Mesendoderm (in vitro differentiated cells): ENCODE measurements around the gene MPC1.
A peak's percentile ranks its signal among the peaks of the same experiment; 100 is the strongest.

ENCODE experiments used
- DNase-seq: peaks from one replicate; pipeline ENCODE4 v3.0.0; 2013
- H2AK5ac ChIP-seq: 2 replicates; pipeline ENCODE4 v1.6.1; 2013; ENCODE audit warnings: low read length, inconsistent platforms
- H2BK120ac ChIP-seq: 2 replicates; pipeline ENCODE4 v1.6.1; 2013; ENCODE audit warnings: low read depth, mild to moderate bottlenecking, low read length, moderate library complexity, mixed read lengths
- H2BK15ac ChIP-seq: replicated peaks from 2 replicates; pipeline ENCODE4 v1.6.1; 2013; ENCODE audit warnings: low read depth, mild to moderate bottlenecking, moderate library complexity
- H2BK5ac ChIP-seq: 2 replicates; pipeline ENCODE4 v1.6.1; 2013; ENCODE audit warnings: low read length, inconsistent platforms
- H3K18ac ChIP-seq: 2 replicates; pipeline ENCODE4 v1.6.1; 2013; ENCODE audit warnings: mild to moderate bottlenecking, low read length, mixed read lengths
- H3K23ac ChIP-seq: one replicate; pipeline ENCODE4 v1.6.1; 2013; ENCODE audit warnings: low read length
- H3K27ac ChIP-seq: 2 replicates; pipeline ENCODE4 v1.5.1; 2013; ENCODE audit warnings: low read depth, mild to moderate bottlenecking, inconsistent platforms, low read length, moderate library complexity
- H3K27me3 ChIP-seq: 2 replicates; pipeline ENCODE4 v1.6.1; 2013; ENCODE audit warnings: low read length, control low read depth, mild to moderate bottlenecking, inconsistent platforms; ENCODE audit not compliant: insufficient read depth, poor library complexity
- H3K36me3 ChIP-seq: 2 replicates; pipeline ENCODE4 v1.6.1; 2013; ENCODE audit warnings: low read length, inconsistent platforms; ENCODE audit not compliant: control insufficient read depth, insufficient read depth
- H3K4ac ChIP-seq: one replicate; pipeline ENCODE4 v1.6.1; 2013; ENCODE audit warnings: low read depth, mild to moderate bottlenecking, low read length, moderate library complexity
- H3K4me1 ChIP-seq: 2 replicates; pipeline ENCODE4 v1.6.1; 2013; ENCODE audit warnings: low read depth, low read length, inconsistent platforms; ENCODE audit not compliant: control insufficient read depth
- H3K4me2 ChIP-seq: 2 replicates; pipeline ENCODE4 v1.6.1; 2013; ENCODE audit warnings: low read length
- H3K4me3 ChIP-seq: 2 replicates; pipeline ENCODE4 v1.5.1; 2013; ENCODE audit warnings: mild to moderate bottlenecking, low read length
- H3K56ac ChIP-seq: one replicate; pipeline ENCODE4 v1.6.1; 2013; ENCODE audit warnings: low read length
- H3K79me1 ChIP-seq: 2 replicates; pipeline ENCODE4 v1.6.1; 2013; ENCODE audit warnings: low read length, inconsistent platforms
- H3K79me2 ChIP-seq: 2 replicates; pipeline ENCODE4 v1.6.1; 2013; ENCODE audit warnings: mild to moderate bottlenecking, low read length; ENCODE audit not compliant: control insufficient read depth, insufficient read depth
- H3K9ac ChIP-seq: 2 replicates; pipeline ENCODE4 v1.6.1; 2013; ENCODE audit warnings: low read length, inconsistent platforms
- H4K5ac ChIP-seq: one replicate; pipeline ENCODE4 v1.6.1; 2013; ENCODE audit warnings: low read length
- H4K8ac ChIP-seq: one replicate; pipeline ENCODE4 v1.6.1; 2013; ENCODE audit warnings: low read depth, mild to moderate bottlenecking, control low read depth, low read length, moderate library complexity
- WGBS: extraction: QIAGEN DNeasy Blood & Tissue Kit; methylation state at CpG from one replicate; pipeline ENCODE4 v1.1.7; 2013; ENCODE audit warnings: low lambda C conversion rate, missing lambda C conversion rate; ENCODE audit not compliant: insufficient coverage; ENCODE audit errors: extremely low coverage; 5-methylcytosine and 5-hydroxymethylcytosine counted together

MPC1 gene

GRCh38 chr6:166379103-166379586, 3.6 kb downstream of the MPC1 start:
- Histone ChIP-seq H3K27me3 (no peaks in the 10 kb centered on the region), H3K56ac (no peak overlapping the region), H4K5ac (no peak overlapping the region), H2BK5ac (no peak overlapping the region), H2BK120ac (no peak overlapping the region), H2BK15ac (no peak overlapping the region), H3K36me3 (no peaks in the 10 kb centered on the region), H3K23ac (no peak overlapping the region), H3K4me3 (no peak overlapping the region), H3K4me2 (no peak overlapping the region), H2AK5ac (no peak overlapping the region), H3K4ac (no peak overlapping the region), H4K8ac (no peak overlapping the region), H3K79me2 (no peaks in the 10 kb centered on the region), H3K9ac (no peak overlapping the region), H3K4me1 (no peaks in the 10 kb centered on the region), H3K79me1 (no peaks in the 10 kb centered on the region), H3K18ac (no peak overlapping the region), H3K27ac (no peak overlapping the region)
- DNase-seq = no peak
- no CpG with 5 or more reads among the region's 1 CpG for WGBS

GRCh38 chr6:166377721-166378120, 5.0 kb downstream of the MPC1 start:
- Histone ChIP-seq H4K8ac (no peak overlapping the region), H3K79me1 (no peaks in the 10 kb centered on the region), H2AK5ac (no peak overlapping the region), H3K36me3 (no peaks in the 10 kb centered on the region), H3K4me1 (no peaks in the 10 kb centered on the region), H4K5ac (no peak overlapping the region), H3K4me3 (no peak overlapping the region), H3K9ac (no peak overlapping the region), H3K18ac (no peak overlapping the region), H3K23ac (no peak overlapping the region), H3K56ac (no peak overlapping the region), H3K27me3 (no peaks in the 10 kb centered on the region), H3K27ac (no peak overlapping the region), H2BK5ac (no peak overlapping the region), H2BK15ac (no peak overlapping the region), H3K79me2 (no peaks in the 10 kb centered on the region), H3K4me2 (no peak overlapping the region), H2BK120ac (no peak overlapping the region), H3K4ac (no peak overlapping the region)
- WGBS = no CpG with 5 or more reads among the region's 2 CpGs
- no peak for DNase-seq

- H3K27ac ChIP-seq = no peak overlapping the region
- peak; percentile 29 for DNase-seq
- H3K79me1 ChIP-seq = no peaks in the 10 kb centered on the region
- no peak overlapping the region for H2BK120ac ChIP-seq
- no peaks in the 10 kb centered on the region for H3K4me1 ChIP-seq
- H2BK5ac ChIP-seq = no peak overlapping the region
- no peak overlapping the region for H3K23ac ChIP-seq
- no peak overlapping the region for H3K18ac ChIP-seq
- no peak overlapping the region for H3K56ac ChIP-seq
- H4K5ac ChIP-seq = no peak overlapping the region
- whole genome bisulfite sequencing = no CpG with 5 or more reads among the region's 1 CpG
- H3K79me2 ChIP-seq = no peaks in the 10 kb centered on the region
- no peak overlapping the region for H2BK15ac ChIP-seq
- no peak overlapping the region for H3K4ac ChIP-seq
- no peak overlapping the region for H4K8ac ChIP-seq
- no peak overlapping the region for H3K4me2 ChIP-seq
- H3K9ac ChIP-seq = no peak overlapping the region
- H2AK5ac ChIP-seq = no peak overlapping the region
- no peak overlapping the region for H3K4me3 ChIP-seq
- H3K36me3 ChIP-seq = no peaks in the 10 kb centered on the region
- no peaks in the 10 kb centered on the region for H3K27me3 ChIP-seq
These were observed 7.7 kb downstream of the MPC1 start for GRCh38 chr6:166375013-166375412.

GRCh38 chr6:166370489-166370888, 12.3 kb downstream of the MPC1 start:
- Histone ChIP-seq H2BK5ac (no peak overlapping the region), H2BK120ac (no peak overlapping the region)

GRCh38 chr6:166369782-166370181, 13.0 kb downstream of the MPC1 start:
- H3K18ac ChIP-seq = no peak overlapping the region
- H4K8ac ChIP-seq = no peak overlapping the region
- H3K4ac ChIP-seq = no peak overlapping the region
- H2AK5ac ChIP-seq = no peak overlapping the region
- H3K9ac ChIP-seq = no peak overlapping the region
- H3K4me1 ChIP-seq = no peaks in the 10 kb centered on the region
- no peak overlapping the region for H3K23ac ChIP-seq
- no peak overlapping the region for H3K4me3 ChIP-seq
- no CpG with 5 or more reads among the region's 3 CpGs for WGBS
- no peak overlapping the region for H3K27ac ChIP-seq
- H2BK15ac ChIP-seq = no peak overlapping the region
- H3K27me3 ChIP-seq = no peaks in the 10 kb centered on the region
- no peaks in the 10 kb centered on the region for H3K79me2 ChIP-seq
- no peaks in the 10 kb centered on the region for H3K36me3 ChIP-seq
- no peak overlapping the region for H3K4me2 ChIP-seq
- no peak for DNase-seq
- H2BK120ac ChIP-seq = no peak overlapping the region
- H2BK5ac ChIP-seq = no peak overlapping the region
- H3K56ac ChIP-seq = no peak overlapping the region
- H3K79me1 ChIP-seq = no peaks in the 10 kb centered on the region
- no peak overlapping the region for H4K5ac ChIP-seq

More at GRCh38 chr6:166370489-166370888, 12.3 kb downstream of the MPC1 start:
- Histone ChIP-seq H3K9ac (no peak overlapping the region), H3K4ac (no peak overlapping the region), H3K79me2 (no peaks in the 10 kb centered on the region), H3K23ac (no peak overlapping the region), H3K56ac (no peak overlapping the region), H3K79me1 (no peaks in the 10 kb centered on the region), H3K4me2 (no peak overlapping the region), H3K4me3 (no peak overlapping the region), H3K36me3 (no peaks in the 10 kb centered on the region), H3K18ac (no peak overlapping the region), H4K5ac (no peak overlapping the region), H2AK5ac (no peak overlapping the region), H4K8ac (no peak overlapping the region), H3K4me1 (no peaks in the 10 kb centered on the region), H3K27me3 (no peaks in the 10 kb centered on the region), H2BK15ac (no peak overlapping the region), H3K27ac (no peak overlapping the region)
- DNase-seq = no peak
- WGBS = no CpG with 5 or more reads among the region's 3 CpGs

- H3K4me3 ChIP-seq = no peak overlapping the region
- H3K18ac ChIP-seq = no peak overlapping the region
- no peaks in the 10 kb centered on the region for H3K79me1 ChIP-seq
- DNase-seq = no peak
- no peak overlapping the region for H2BK5ac ChIP-seq
- no peak overlapping the region for H3K23ac ChIP-seq
- no peak overlapping the region for H3K9ac ChIP-seq
- no peak overlapping the region for H2BK120ac ChIP-seq
- H2AK5ac ChIP-seq = no peak overlapping the region
- H3K36me3 ChIP-seq = no peaks in the 10 kb centered on the region
- H3K4ac ChIP-seq = no peak overlapping the region
- H3K56ac ChIP-seq = no peak overlapping the region
- no peak overlapping the region for H4K5ac ChIP-seq
- no peak overlapping the region for H2BK15ac ChIP-seq
- no peaks in the 10 kb centered on the region for H3K79me2 ChIP-seq
- H4K8ac ChIP-seq = no peak overlapping the region
- H3K27ac ChIP-seq = no peak overlapping the region
- H3K27me3 ChIP-seq = no peaks in the 10 kb centered on the region
- no peak overlapping the region for H3K4me2 ChIP-seq
- WGBS = no CpG with 5 or more reads among the region's 3 CpGs
- H3K4me1 ChIP-seq = no peaks in the 10 kb centered on the region
These were observed 15.8 kb downstream of the MPC1 start for GRCh38 chr6:166366921-166367320.
